ENCODE results near the gene BTBD9.

GRCh38 chr6:38571721-38572120 is 68.0 kb downstream of the BTBD9 start:
- TF ChIP-seq CTCF (IDR thresholded peaks at IDR 0.05), result no peak
- TF ChIP-seq POLR2A (IDR thresholded peaks at IDR 0.05), result no peak

Data from lower leg skin (tissue), 3 donors.